GM21825 (cell line): ENCODE results near the gene SLC25A31.
A peak's percentile ranks its signal among the peaks of the same experiment; 100 is the strongest.

Source experiments
- ATAC-seq: cut with Tn5 transposase; IDR thresholded peaks from one replicate; pipeline ENCODE4 v1.9.1; 2021; ENCODE audit warnings: mild to moderate bottlenecking, moderate library complexity; ENCODE audit not compliant: unreplicated experiment

Gene SLC25A31

DNA sequence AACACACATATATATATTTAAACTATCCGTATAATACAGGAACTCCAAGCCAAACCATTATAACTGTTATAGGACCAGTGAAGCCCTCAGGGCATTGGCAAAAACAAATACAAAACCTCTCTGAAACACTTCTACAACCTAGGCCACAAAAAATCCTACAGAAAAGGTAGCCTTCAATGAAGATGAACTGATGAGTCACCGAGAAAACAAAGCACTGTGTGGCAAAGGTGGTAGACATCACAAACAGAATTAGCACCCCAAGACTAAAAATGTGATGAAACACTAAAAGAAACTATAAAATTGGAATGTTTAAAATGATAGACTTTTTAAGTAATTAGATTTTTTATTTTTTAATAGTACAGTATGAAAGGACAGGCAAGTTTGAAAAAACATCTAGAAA lies 46.4 kb downstream of the SLC25A31 start:
- ATAC-seq, result no peak

DNA sequence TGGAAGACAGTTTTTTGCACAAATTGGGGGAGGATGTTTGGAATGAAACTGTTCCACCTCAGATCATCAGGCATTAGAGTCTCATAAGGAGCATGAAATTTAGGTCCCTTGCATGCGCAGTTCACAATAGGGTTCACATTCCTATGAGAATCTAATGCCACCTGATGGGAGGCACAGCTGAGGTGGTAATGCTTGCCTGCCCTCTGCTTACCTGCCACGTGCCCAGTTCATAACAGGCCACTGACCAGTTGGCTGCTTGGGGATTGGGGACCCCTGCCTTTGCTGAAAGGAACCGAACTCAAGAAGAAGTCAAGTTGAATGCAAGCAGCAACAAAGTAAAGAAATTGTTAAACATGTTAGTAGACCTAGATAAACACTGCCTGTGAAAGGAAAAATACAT lies 47.3 kb downstream of the SLC25A31 start:
- no peak for ATAC-seq

DNA sequence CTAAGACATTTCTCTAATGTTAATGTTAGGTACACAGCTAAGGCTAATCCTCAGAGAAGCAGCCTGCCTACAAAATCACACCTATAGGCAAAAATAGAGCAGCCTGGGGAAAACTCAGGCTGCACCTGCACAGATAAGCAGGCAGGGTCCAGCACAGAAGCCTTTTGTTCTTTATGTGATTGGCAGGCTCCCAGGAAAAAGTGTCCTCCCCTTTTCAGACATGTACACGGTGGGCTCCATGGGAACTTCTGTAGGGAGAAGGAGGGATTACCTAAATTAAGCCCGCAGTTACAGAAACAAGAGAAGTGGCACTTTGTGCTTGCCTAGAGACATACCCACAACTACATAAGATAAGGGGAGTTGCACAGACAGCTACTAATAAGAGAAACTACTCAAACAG lies 47.9 kb downstream of the SLC25A31 start:
- ATAC-seq, result no peak

DNA sequence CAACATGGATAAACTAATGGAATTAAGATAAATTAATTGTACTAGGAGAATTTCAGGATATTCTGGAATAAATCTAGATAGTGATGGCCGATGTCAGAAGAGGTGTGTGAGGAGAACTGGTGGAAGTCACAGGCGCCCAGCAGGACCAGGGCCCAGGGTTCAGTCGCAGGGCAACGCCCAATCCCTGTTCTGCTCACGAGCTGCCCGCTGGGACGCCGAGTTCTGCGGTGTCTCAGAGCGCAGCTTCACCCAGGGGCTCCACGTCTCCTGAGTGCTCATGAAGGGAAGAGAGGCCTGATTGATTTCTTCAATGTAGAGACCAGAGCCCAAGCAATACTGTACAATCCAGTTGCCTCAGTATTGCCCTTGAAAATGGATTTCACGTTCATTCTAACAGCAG lies 50.4 kb downstream of the SLC25A31 start:
- no peak for ATAC-seq

DNA sequence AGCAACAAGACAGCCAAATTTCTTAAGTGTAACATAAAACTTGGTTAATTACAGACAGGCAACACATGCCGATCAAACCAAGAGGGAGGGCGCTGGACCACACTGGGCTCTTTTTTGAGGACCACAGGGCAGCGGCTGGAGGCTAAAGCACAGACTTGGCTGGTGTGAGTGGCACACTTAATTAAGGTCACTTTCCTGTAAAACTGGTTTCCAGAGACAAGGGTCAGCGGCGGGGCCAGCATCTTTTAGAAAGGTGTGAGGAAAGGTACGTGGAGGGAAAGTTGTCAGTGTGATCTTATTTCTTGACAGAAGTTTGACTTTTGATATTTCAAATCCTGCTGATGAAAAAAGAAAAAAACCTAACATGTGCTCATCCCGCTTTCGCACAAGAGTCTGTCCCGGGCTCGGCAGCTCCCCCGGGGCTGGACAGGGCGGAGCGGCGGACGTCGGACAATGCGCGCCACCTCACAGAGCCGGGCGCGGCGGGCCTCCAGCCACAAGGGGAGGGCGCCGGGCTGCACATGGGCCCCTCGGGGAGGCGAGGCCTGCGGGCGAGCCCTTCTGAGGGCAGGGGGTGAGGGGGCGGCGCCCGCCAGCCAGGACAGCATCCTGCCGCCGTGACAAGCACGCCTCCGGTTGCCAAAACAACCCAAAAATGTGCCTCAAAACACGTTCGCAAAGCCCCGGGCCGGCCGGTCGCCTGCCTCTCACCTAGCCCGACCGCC lies 51.3 kb downstream of the SLC25A31 start:
- peak; percentile 33 for ATAC-seq

DNA sequence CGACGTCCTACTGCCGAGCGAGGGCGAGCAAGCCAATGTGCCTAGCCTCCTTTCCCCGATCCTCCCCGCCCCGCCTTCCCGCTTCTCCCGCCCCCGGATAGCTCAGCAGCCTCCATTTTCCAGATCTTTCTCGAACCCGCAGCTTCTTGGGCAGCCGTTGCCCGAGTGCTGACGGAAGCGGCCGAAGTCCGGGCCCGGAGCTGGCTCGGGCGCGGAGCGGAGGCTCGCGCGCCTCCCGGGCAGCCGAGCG lies 51.8 kb downstream of the SLC25A31 start:
- peak; percentile 74 for ATAC-seq

DNA sequence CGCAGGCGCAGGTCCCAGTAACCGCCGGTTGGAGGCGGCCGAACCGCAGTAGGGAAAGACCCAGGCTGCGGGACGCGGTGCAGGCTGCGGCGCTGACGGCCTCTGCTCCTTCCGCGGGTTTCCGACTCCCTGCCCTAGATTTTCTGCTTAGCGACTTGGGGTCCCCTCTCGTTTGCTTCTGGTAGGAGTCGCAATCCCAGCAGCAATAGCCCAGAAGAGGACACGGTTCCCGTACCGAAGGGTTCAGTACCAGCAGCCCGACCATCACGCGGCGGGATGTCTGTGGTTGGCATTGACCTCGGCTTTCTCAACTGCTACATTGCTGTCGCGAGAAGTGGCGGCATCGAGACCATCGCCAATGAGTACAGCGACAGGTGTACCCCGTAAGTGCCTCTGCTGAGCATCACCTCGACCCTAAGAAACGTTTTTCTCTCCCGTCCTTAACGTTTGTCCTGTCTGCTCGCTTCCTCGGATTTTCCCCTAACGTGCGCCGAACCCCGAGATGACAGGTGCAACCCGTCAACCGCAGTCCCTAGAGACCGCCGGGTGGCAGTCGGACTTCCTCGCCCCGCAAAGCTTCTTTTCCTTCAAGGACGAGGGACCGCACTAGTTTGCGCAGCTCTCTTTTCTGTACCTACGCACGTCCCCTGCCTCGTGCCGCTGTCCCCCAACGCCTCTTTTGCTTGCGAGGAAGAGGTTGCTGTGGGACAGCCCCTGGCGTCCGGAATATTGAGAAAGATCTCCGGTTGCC lies 52.2 kb downstream of the SLC25A31 start, which contains the start of gene HSPA4L:
Gene HSPA4L, plus strand, starts transcription at position 48 of the 751 bp plus-strand sequence. Its CDS starts 229 bp downstream, at position 277.
- peak; percentile 41 for ATAC-seq

DNA sequence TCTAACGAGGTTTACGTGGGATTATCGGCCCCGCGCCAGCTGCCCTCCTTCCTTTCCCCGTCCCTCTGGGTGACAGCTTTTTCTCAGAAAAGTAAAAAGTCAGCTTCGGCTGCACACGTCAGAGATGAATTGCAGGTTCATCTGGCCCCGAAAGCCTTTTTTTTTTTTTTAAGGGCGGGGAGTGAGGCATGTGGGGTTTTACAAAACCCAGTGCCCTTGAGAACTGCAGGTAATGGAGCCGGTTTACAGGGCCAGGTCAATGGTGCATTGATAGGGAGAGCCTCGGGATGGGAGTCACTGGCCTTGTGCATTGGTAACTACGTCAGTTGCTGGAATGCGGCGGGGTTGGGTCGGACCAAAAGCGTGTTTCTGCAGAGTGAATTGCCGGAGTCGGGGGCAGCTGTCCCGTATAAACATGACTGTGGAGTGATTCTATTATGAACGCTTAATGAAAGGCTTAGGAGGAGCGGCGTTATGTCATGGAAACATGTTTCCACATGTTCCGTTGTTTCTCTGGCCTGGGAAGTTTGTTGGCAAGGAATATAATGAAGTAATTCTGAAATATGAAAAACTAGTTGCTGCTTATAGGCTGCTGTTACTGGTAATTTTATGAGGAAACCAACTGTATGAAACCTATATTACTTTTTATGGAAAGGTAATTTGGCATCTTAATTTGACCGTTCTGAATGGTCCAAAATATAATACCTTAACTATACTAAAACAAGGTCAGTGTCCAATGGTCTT lies 53.0 kb downstream of the SLC25A31 start:
- ATAC-seq, result peak; percentile 11

DNA sequence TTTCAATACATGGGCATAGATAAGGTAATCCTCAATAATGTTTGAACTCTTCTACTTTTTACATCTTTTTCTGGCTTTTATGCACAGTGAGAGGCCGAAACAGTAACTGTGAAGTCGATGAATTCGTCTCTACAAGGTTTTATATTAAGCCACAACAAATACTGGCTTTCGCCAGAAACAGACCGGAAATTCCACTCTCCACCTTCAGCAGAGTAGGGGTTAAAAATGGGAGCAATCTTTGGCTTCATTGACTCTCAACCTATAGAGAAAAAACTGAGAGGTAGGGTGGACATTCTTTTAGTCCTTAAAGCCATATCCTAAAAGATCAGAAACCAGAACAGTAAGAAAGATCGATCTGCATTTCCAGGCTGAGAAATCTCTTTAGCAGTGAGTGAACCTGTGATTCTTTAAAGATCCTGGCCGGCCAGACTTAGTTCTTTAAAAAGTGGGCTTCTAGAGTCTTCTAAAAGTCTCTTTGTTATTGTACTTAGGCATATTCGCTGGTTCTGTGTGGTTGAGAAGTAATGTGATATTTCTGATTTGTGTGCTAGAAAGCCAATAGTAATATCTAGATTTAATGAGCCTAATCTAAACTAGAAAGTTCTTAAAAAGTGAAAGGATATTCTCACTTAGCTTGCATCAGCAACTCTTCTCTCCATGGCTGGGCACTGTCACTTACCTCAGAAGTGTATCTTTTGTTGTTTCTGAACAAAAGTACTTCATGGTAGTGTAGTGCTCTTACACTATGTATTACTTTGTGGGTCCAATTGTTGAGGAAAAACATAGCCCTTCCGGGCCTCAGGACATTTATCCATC lies 54.0 kb downstream of the SLC25A31 start:
- no peak for ATAC-seq

DNA sequence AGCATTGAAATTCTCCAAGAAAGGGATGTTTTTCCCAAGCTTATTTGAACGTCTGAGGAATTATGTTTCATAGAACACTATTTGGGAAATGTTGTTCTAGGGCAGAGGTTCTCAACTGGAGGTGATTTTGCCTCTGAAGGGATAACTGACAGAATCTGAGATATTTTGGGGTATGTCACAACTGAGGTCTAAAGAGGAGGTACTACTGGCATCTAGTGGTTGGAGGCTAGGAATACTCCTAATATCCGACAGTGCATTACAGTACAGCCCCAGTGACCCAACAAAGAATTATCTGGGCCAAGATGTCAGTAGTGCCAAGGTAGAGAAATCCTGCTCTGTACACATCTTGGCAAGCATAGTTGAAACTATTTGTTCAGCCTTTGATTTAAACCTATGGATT lies 58.3 kb downstream of the SLC25A31 start:
- ATAC-seq, result peak; percentile 51

DNA sequence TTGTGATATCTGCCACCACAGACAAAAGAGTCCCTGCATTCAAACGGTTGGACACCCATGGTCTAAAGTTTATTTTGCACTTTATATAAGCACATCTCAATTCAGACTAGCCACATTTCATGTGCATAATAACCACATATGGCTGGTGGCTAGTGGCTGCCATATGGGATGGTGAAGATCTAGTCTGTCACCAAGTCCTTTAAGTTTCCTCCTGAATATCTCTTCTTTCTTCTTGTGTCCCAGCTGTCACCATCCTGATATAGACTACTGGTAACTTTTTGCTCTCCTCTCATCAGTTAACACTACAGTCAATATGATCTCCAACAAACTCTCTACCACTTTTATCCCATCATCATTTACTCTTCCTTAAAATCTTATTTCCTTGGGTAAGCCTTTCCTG lies 61.2 kb downstream of the SLC25A31 start:
- no peak for ATAC-seq

DNA sequence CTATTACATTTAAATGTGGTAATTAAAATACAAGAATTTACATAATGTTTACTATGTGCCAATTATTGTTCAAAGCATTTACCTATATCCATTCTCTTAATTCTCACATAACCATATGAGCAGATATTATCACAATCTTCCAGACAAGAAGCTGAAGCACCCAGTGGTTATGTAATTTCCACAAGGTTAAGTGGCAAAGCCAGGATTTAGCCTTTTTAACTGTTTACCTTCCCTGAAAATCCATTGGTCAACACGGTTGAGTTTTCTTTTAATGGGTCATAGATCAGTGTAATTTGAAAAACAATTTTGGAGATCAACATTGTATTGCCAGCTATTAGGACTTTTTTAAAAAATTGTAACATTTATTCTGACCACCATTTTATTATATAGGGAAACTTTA lies 63.3 kb downstream of the SLC25A31 start:
- ATAC-seq, result no peak

DNA sequence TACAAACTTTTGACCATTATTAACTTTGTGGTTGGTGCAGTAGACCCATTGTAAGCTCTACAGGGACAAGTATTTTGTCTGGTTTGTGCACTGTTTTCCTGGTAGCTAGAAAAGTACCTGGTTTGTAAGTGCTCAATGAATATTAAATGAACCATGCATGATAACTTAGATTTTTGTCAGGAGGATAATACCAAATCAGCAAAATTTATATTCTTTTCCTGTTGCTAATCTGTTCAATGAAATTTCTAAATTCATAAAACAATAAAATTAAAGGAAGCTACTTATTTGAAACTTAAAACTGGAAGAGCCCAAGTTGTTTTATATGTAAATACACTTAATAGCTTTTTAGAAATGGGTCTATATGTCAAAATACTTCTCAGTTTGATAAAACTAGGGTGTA lies 69.5 kb downstream of the SLC25A31 start:
- no peak for ATAC-seq

DNA sequence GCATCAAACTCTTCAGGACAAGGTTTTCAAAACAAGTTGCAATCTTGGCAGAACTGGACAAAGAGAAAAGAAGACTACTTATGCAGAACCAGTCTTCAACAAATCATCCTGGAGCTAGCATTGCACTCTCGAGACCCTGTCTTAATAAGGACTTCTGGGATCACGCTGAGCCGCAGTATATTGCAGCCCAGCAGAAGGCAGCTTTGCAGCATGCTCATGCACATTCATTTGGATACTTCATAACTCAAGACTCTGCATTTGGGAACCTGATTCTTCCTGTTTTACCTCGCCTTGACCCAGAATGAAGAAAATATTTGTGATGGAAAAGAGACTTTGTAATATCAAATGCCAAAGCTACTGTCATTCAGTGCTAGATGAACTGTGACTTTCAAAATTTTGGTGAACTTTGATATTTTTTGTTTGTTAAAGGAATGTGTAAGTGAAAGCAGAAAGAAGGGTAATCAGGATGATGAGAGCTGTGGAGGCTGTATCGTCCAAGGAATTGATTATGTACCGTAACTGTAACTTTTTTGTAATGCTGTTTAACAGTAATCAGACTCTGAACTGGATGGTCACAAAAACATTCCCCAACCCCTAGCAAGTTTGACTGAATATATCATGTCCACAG lies 79.1 kb downstream of the SLC25A31 start:
- no peak for ATAC-seq

DNA sequence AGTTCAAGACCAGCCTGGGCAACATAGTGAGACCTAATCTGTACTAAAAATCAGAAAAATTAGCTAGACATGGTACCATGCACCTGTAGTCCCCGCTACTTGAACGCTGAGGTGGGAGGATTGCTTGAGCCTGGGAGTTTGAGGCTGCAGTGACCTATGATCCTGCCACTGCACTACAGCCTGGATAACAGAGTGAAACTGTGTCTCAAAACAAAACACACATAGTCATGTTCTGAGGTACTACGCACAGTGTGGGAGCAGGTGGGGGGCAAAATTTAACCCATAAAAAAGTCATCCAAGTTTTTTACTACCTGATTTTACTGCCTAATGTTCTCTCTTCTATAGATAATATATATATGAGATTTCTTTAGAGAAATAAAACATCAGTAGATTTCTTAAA lies 80.4 kb downstream of the SLC25A31 start:
- ATAC-seq, result no peak

DNA sequence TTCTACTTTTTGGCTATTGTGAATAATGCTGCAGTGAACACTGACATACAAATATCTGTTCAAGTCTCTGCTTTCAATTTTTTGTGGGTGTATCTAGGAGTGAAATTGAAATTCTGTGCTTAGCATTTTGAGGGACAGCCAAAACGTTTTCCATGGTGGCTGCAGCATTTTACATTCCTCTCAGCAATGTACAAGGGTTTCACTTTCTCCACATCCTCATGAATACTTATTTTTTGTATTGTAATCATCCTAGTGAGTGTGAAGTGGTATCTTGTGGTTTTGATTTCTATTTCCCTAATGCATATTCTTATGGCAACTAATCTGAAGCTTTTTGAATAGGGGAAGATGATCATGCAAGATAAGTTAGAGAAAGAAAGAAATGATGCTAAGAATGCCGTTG lies 92.2 kb downstream of the SLC25A31 start:
- no peak for ATAC-seq
